ENCODE measurements around the gene BUB3.

GRCh38 chr10:123136221-123136805 lies 17.9 kb upstream of the BUB3 start:
- TF ChIP-seq CTCF (conservative IDR thresholded peaks at IDR 0.05 in 1 of 2, IDR thresholded peaks at IDR 0.05 in 1 of 2; ENCODE audit: low read depth in 1 of 2, low read length in 2 of 2) = no peak
- no peak for TF ChIP-seq EZH2 (IDR thresholded peaks at IDR 0.05; ENCODE audit: low read length, missing control alignments)
